Osteocyte (in vitro differentiated cells): ENCODE measurements around the gene NAP1L5. TPM values are rescaled to one million over a fixed set of nuclear protein-coding genes. Genes with fewer than 3 reads are reported as not detected.

Source experiments
- DNase-seq: peaks from one replicate; pipeline ENCODE4 v3.0.0; 2021; ENCODE audit warnings: mixed read lengths; ENCODE audit not compliant: unreplicated experiment; ENCODE audit errors: extremely low spot score
- H3K27ac Mint-ChIP-seq: one replicate; pipeline ENCODE4 v1.8.0; 2021; ENCODE audit warnings: mild to moderate bottlenecking, mixed read lengths; ENCODE audit not compliant: unreplicated experiment
- H3K27me3 Mint-ChIP-seq: one replicate; pipeline ENCODE4 v1.8.0; 2021; ENCODE audit warnings: mixed read lengths; ENCODE audit not compliant: unreplicated experiment
- H3K36me3 Mint-ChIP-seq: one replicate; pipeline ENCODE4 v1.8.0; 2021; ENCODE audit warnings: mixed read lengths; ENCODE audit not compliant: unreplicated experiment
- H3K4me1 Mint-ChIP-seq: one replicate; pipeline ENCODE4 v1.8.0; 2021; ENCODE audit warnings: mixed read lengths; ENCODE audit not compliant: unreplicated experiment
- H3K4me3 Mint-ChIP-seq: one replicate; pipeline ENCODE4 v1.8.0; 2021; ENCODE audit warnings: mild to moderate bottlenecking, moderate library complexity, mixed read lengths; ENCODE audit not compliant: unreplicated experiment
- H3K9me3 Mint-ChIP-seq: one replicate; pipeline ENCODE4 v1.8.0; 2021; ENCODE audit warnings: mixed read lengths; ENCODE audit not compliant: unreplicated experiment
- total RNA-seq: library from RNA; stranded (reverse); gene quantifications from 2 replicates; pipeline ENCODE4 v1.2.1, GENCODE V29; 2021
- TF ChIP-seq, protein P1 (sequence below): fragments of 200-600 bp; sonication (generic); IDR thresholded peaks from 2 replicates; pipeline ENCODE4 v1.5.0; 2021; ENCODE audit warnings: antibody characterized with exemption, mild to moderate bottlenecking, moderate library complexity

The NAP1L5 gene
- total RNA-seq, 1 donor from 2014 or later = 5.7 TPM

DNA sequence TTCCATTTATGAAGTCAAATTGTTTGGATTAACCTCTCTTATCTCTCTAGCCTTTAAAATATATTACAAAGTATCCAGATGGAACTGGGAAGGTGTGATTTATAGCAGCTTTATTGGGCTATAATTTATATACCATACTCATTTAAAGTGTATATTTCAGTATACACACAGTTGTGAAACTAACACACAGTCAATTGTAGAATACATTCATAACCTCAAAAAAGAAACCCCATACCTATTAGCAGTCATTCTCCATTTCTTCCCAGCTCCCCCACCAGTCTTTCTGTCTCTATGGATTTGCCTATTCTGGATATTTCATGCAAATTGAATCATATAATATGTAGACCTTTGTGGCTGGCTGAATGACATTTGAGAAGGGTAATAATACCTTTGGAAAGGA lies 7.6 kb upstream of the NAP1L5 start:
- TF ChIP-seq, protein P1, sequence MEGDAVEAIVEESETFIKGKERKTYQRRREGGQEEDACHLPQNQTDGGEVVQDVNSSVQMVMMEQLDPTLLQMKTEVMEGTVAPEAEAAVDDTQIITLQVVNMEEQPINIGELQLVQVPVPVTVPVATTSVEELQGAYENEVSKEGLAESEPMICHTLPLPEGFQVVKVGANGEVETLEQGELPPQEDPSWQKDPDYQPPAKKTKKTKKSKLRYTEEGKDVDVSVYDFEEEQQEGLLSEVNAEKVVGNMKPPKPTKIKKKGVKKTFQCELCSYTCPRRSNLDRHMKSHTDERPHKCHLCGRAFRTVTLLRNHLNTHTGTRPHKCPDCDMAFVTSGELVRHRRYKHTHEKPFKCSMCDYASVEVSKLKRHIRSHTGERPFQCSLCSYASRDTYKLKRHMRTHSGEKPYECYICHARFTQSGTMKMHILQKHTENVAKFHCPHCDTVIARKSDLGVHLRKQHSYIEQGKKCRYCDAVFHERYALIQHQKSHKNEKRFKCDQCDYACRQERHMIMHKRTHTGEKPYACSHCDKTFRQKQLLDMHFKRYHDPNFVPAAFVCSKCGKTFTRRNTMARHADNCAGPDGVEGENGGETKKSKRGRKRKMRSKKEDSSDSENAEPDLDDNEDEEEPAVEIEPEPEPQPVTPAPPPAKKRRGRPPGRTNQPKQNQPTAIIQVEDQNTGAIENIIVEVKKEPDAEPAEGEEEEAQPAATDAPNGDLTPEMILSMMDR = no peak
- Mint-ChIP-seq H3K4me1 (peaks cover 14% of the 10 kb centered on the region), H3K27ac (no peak overlapping the region), H3K9me3 (no peaks in the 10 kb centered on the region), H3K27me3 (no peaks in the 10 kb centered on the region), H3K4me3 (no peak overlapping the region), H3K36me3 (peaks cover 12% of the 10 kb centered on the region)
- DNase-seq = no peak

DNA sequence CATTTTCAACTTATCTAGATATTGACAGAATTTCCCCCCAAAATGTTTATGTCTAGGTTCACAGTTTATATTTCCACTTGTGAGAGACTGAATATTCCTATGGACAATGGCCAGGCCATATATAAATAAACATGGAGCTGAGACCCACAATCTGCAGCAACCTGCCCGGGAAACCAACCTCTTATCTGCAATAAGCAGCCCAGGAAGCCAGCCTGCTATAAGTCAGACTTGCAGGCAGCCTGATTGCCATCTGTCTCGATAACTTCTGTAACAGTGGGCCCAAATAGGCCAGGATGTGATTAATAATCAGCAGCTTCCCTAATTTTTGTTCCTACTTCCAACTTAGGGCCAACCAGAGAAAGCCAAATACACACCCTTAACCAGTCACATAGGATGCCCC lies 5.2 kb upstream of the NAP1L5 start:
- no peaks in the 10 kb centered on the region for H3K9me3 Mint-ChIP-seq
- DNase-seq = no peak
- peaks cover 15% of the 10 kb centered on the region for H3K4me1 Mint-ChIP-seq

DNA sequence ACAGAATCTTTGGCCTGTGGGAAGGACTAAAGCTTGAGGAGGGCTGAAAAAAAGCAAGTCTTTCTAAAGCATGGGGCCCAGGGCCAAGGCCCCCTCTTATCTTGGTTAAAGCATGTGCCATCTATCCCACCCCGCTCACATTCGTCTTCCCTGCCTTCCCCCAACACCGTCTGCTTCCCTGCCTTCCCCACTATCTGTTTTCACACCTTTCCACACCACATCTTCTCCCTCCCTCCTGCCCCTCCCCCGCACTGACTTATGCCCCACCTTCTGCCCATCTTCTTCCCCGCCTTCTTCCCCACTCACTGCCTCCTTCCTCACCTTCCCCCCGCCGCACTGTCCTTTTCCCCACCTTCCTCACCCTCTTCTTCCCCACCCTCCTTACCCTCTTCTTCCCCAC lies 890 bp upstream of the NAP1L5 start:
- TF ChIP-seq, protein P1 = no peak
- peaks cover 8% of the 10 kb centered on the region for H3K4me1 Mint-ChIP-seq
- no peak for DNase-seq
- no peaks in the 10 kb centered on the region for H3K9me3 Mint-ChIP-seq
- H3K27ac Mint-ChIP-seq = no peak overlapping the region
- H3K4me3 Mint-ChIP-seq = no peak overlapping the region
- no peaks in the 10 kb centered on the region for H3K27me3 Mint-ChIP-seq
- no peaks in the 10 kb centered on the region for H3K36me3 Mint-ChIP-seq

More for the DNA sequence above, 5.2 kb upstream of the NAP1L5 start:
- Mint-ChIP-seq H3K36me3 (peaks cover 7% of the 10 kb centered on the region), H3K27me3 (no peaks in the 10 kb centered on the region), H3K4me3 (no peak overlapping the region), H3K27ac (no peak overlapping the region)
- TF ChIP-seq, protein P1 = no peak

DNA sequence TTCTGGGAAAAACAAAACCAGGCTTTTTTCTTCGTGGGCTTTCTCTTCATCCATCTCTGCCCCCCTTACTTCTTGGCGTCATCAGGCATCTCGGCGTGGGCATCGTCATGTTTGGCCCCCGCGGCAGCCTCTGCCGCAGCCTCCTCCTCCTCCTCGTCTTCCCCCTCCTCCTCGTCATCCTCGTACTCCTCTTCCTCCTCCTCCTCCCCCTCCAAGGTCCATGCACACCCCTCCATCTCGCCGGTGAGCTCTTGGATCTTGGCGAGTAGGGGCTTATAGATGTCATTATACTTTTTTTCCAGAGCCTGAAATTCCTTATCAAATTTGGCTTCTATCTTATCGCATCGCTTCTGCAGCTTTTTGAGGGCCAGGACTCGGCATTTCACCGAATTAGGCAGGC lies 488 bp downstream of the NAP1L5 start:
- no peaks in the 10 kb centered on the region for H3K9me3 Mint-ChIP-seq
- peak overlapping the region; percentile 84 for H3K4me3 Mint-ChIP-seq
- TF ChIP-seq, protein P1 = no peak
- peaks cover 8% of the 10 kb centered on the region for H3K4me1 Mint-ChIP-seq
- H3K27me3 Mint-ChIP-seq = no peaks in the 10 kb centered on the region
- H3K36me3 Mint-ChIP-seq = no peaks in the 10 kb centered on the region
- DNase-seq = no peak
- peak overlapping the region; percentile 76 for H3K27ac Mint-ChIP-seq

DNA sequence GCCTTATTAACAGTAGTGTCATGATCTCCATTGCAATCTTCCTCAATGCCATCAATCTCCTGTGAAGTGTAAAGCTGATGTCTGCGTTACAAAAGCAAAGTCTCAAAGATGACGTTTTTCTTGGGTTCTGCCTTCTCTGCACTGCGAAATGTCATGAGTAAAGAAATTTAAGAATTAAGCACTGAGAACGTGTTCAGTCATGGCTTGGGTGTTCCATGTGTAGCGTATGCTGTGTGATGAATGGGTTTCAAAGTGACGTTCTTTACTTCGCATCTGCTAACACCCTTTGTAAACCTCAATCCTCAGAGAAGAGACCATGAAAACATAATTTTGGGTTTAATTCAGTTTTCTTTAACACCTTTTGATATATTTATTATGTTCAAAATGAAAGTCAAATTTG lies 999 bp downstream of the NAP1L5 start:
- H3K36me3 Mint-ChIP-seq = no peaks in the 10 kb centered on the region
- H3K4me1 Mint-ChIP-seq = peaks cover 8% of the 10 kb centered on the region
- no peaks in the 10 kb centered on the region for H3K9me3 Mint-ChIP-seq
- DNase-seq = no peak
- peak overlapping the region; percentile 84 for H3K4me3 Mint-ChIP-seq
- no peaks in the 10 kb centered on the region for H3K27me3 Mint-ChIP-seq
- no peak overlapping the region for H3K27ac Mint-ChIP-seq
- TF ChIP-seq, protein P1 = no peak
